Effector memory CD8-positive, alpha-beta T cell (primary cell): ENCODE results near the gene FBXO45.
A peak's percentile ranks its signal among the peaks of the same experiment; 100 is the strongest.
"Not testable (repeated sequence)": the region's sequence is repeated elsewhere in the genome, so short reads cannot be mapped to it uniquely, and the experiment has no call there.

ENCODE experiments used
- ATAC-seq: fragments of 150-1000 bp; cut with Tn5 transposase; replicated peaks from 2 replicates; pipeline ENCODE4 v1.10.0; 2021; ENCODE audit warnings: mild to moderate bottlenecking, moderate library complexity
- DNase-seq, 3 experiments: peaks; one replicate each; pipeline ENCODE4 v3.0.0; 2021
- H3K27ac Mint-ChIP-seq, 2 donors: one replicate each; pipeline ENCODE4 v1.8.0; 2022; ENCODE audit warnings: mild to moderate bottlenecking in 2 of 2, mixed read lengths in 2 of 2, moderate library complexity in 2 of 2
- H3K27me3 Mint-ChIP-seq, 2 donors: one replicate each; pipeline ENCODE4 v1.8.0; 2022; ENCODE audit warnings: mixed read lengths in 2 of 2
- H3K36me3 Mint-ChIP-seq: one replicate; pipeline ENCODE4 v1.8.0; 2022; ENCODE audit warnings: mild to moderate bottlenecking, moderate library complexity, mixed read lengths; ENCODE audit not compliant: insufficient read depth
- H3K4me1 Mint-ChIP-seq, 2 donors: one replicate each; pipeline ENCODE4 v1.8.0; 2022; ENCODE audit warnings: low read depth in 2 of 2, mixed read lengths in 2 of 2
- H3K4me3 Mint-ChIP-seq, 2 donors: one replicate each; pipeline ENCODE4 v1.8.0; 2022; ENCODE audit warnings: mild to moderate bottlenecking in 2 of 2, mixed read lengths in 2 of 2, moderate library complexity in 2 of 2
- H3K9me3 Mint-ChIP-seq, 2 donors: one replicate each; pipeline ENCODE4 v1.8.0; 2022; ENCODE audit warnings: mixed read lengths in 2 of 2

Gene FBXO45

GRCh38 chr3:196544491-196544992 is 23.9 kb upstream of the FBXO45 start:
- DNase-seq (no peak), ATAC-seq (no peak)
- H3K4me3 Mint-ChIP-seq, result no peak overlapping the region
- H3K27me3 Mint-ChIP-seq, result peaks cover 0 to 20% of the 10 kb centered on the region in 2 donors
- H3K36me3 Mint-ChIP-seq, result no peaks in the 10 kb centered on the region
- H3K9me3 Mint-ChIP-seq, result no peaks in the 10 kb centered on the region
- no peaks in the 10 kb centered on the region for H3K4me1 Mint-ChIP-seq
- H3K27ac Mint-ChIP-seq, result no peak overlapping the region

DNA sequence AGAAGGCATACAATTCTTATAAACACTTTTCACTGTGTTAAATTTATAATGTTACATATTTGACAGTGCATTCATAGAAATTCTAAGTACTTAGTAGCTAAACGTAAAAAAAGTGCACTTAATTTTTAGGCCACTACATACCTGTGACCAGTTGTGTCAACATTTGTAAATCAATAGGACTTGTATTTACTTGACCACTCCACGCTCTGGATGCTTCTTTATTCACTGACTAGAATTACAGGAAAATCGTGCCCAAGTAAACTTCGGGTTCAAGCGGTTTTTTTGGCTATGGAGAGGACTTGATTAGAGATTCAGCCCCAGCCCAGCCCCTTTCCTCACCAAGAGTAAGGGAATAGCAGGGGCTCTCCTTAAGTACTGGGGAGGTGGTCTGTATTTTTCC is 21.9 kb upstream of the FBXO45 start:
- DNase-seq, result no peak
- Mint-ChIP-seq H3K36me3 (peaks cover 3% of the 10 kb centered on the region), H3K9me3 (no peaks in the 10 kb centered on the region), H3K4me3 (no peak overlapping the region), H3K27me3 (peaks cover 0 to 20% of the 10 kb centered on the region in 2 donors), H3K27ac (no peak overlapping the region), H3K4me1 (no peaks in the 10 kb centered on the region)
- ATAC-seq, result no peak

GRCh38 chr3:196547067-196547466 is 21.4 kb upstream of the FBXO45 start:
- peaks cover 3% of the 10 kb centered on the region for H3K36me3 Mint-ChIP-seq
- DNase-seq, result no peak
- no peaks in the 10 kb centered on the region for H3K4me1 Mint-ChIP-seq
- H3K27ac Mint-ChIP-seq, result no peak overlapping the region
- ATAC-seq, result no peak
- peaks cover 0 to 20% of the 10 kb centered on the region in 2 donors for H3K27me3 Mint-ChIP-seq
- no peaks in the 10 kb centered on the region for H3K9me3 Mint-ChIP-seq
- H3K4me3 Mint-ChIP-seq, result no peak overlapping the region

DNA sequence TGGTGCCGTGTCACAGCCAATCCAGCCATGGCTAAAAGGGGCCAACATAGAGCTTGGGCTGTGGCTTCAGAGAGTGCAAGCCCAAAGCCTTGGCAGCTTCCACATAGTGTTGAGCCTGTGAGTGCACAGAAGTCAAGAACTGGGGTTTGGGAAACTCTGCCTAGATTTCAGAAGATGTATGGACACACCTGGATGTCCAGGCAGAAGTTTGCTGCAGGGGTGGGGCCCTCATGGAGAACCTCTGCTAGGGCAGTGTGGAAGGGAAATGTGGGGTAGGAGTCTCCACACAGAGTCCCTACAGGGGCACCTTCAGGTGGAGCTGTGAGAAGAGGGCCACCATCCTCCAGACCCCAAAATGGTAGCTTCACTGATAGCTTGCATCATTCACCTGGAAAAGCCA is 19.1 kb upstream of the FBXO45 start:
- not testable (repeated sequence) for ATAC-seq, H3K4me3 Mint-ChIP-seq, H3K27ac Mint-ChIP-seq, DNase-seq, H3K36me3 Mint-ChIP-seq, H3K9me3 Mint-ChIP-seq, H3K4me1 Mint-ChIP-seq
- H3K27me3 Mint-ChIP-seq, result peaks cover 0 to 14% of the 10 kb centered on the region in 2 donors

- H3K9me3 Mint-ChIP-seq, ATAC-seq, DNase-seq, H3K4me1 Mint-ChIP-seq, H3K27ac Mint-ChIP-seq, H3K4me3 Mint-ChIP-seq, H3K27me3 Mint-ChIP-seq, H3K36me3 Mint-ChIP-seq: not testable (repeated sequence)
Observed at GRCh38 chr3:196550172-196550571, 18.3 kb upstream of the FBXO45 start.

DNA sequence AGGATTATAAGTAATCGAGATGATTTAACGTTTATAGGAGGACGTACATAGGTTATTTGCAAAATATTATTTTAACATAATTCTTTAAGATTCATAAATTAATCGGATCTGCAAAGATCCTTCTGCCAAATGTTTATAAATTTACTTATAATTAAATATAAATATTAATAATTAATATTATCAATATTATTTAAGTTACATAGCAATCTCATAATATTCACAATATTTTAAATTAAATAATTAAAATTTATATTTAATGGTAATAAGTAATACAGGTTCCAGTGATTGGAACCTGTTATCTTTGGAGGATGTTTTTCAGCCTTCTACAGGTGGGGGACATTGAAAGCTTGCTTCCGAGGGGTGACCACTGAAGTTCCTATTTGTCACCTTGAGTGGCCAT is 16.2 kb upstream of the FBXO45 start:
- H3K4me3 Mint-ChIP-seq, result no peak overlapping the region
- H3K9me3 Mint-ChIP-seq, result no peaks in the 10 kb centered on the region
- no peak overlapping the region for H3K27ac Mint-ChIP-seq
- ATAC-seq (no peak), DNase-seq (no peak)
- peaks cover 16% of the 10 kb centered on the region for H3K36me3 Mint-ChIP-seq
- peaks cover 0 to 5% of the 10 kb centered on the region in 2 donors for H3K27me3 Mint-ChIP-seq
- H3K4me1 Mint-ChIP-seq, result peaks cover 0 to 2% of the 10 kb centered on the region in 2 donors

DNA sequence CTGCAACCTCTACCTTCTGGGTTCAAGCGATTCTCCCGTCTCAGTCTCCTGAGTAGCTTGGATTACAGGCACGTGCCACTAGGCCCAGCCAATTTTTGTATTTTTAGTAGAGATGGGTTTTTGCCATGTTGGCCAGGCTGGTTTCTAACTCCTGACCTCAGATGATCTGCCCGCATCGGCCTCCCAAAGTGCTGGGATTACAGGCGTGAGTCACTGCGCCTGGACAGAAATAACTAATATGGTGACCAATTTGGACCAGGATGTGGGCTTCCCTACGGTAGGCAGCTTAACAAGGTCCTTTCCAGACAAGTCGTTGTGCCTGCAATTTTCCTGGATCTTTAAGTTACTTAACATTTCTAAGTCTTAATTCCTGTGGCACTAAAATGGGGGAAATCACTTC is 14.9 kb upstream of the FBXO45 start:
- no peak for DNase-seq
- no peak overlapping the region for H3K4me3 Mint-ChIP-seq
- H3K27me3 Mint-ChIP-seq, result no peaks in the 10 kb centered on the region
- H3K9me3 Mint-ChIP-seq, result no peaks in the 10 kb centered on the region
- H3K36me3 Mint-ChIP-seq, result peaks cover 19% of the 10 kb centered on the region
- ATAC-seq, result no peak
- no peak overlapping the region for H3K27ac Mint-ChIP-seq
- H3K4me1 Mint-ChIP-seq, result peaks cover 0 to 2% of the 10 kb centered on the region in 2 donors

- no peaks in the 10 kb centered on the region for H3K9me3 Mint-ChIP-seq
- no peak overlapping the region for H3K27ac Mint-ChIP-seq
- ATAC-seq, result no peak
- DNase-seq, result no peak
- no peak overlapping the region for H3K4me3 Mint-ChIP-seq
- H3K27me3 Mint-ChIP-seq, result no peaks in the 10 kb centered on the region
- H3K36me3 Mint-ChIP-seq, result peaks cover 19% of the 10 kb centered on the region
- H3K4me1 Mint-ChIP-seq, result peaks cover 0 to 2% of the 10 kb centered on the region in 2 donors
Observed at GRCh38 chr3:196554205-196554604, 14.3 kb upstream of the FBXO45 start.

DNA sequence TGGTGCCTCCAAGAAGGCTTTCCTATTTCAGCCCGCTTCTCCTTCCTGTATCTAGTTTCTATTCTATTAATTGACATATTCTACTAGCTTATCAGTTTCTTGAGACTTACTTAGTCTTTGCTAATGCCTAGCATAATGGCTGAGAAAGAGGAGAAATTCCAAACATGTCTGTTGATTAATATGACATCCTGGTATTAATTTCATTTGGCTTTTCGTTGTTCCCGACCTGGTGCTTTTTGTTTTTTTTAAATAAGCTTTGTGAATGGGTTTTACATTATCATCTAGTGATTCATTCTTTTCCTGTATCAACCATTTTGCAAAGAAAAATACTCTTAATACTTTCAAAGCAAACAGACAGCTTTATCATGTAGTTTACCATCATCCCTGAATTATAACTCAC is 13.2 kb upstream of the FBXO45 start:
- Mint-ChIP-seq H3K27me3 (no peaks in the 10 kb centered on the region), H3K36me3 (peaks cover 20% of the 10 kb centered on the region), H3K4me3 (no peak overlapping the region), H3K27ac (peak overlapping the region in 1 of 2 donors; percentile 17), H3K4me1 (peaks cover 0 to 4% of the 10 kb centered on the region in 2 donors), H3K9me3 (no peaks in the 10 kb centered on the region)
- DNase-seq (no peak), ATAC-seq (no peak)

GRCh38 chr3:196557236-196557635 is 11.2 kb upstream of the FBXO45 start:
- no peak overlapping the region for H3K27ac Mint-ChIP-seq
- ATAC-seq (no peak), DNase-seq (no peak)
- no peak overlapping the region for H3K4me3 Mint-ChIP-seq
- no peaks in the 10 kb centered on the region for H3K9me3 Mint-ChIP-seq
- peaks cover 0 to 6% of the 10 kb centered on the region in 2 donors for H3K4me1 Mint-ChIP-seq
- H3K36me3 Mint-ChIP-seq, result peaks cover 26% of the 10 kb centered on the region
- H3K27me3 Mint-ChIP-seq, result no peaks in the 10 kb centered on the region

DNA sequence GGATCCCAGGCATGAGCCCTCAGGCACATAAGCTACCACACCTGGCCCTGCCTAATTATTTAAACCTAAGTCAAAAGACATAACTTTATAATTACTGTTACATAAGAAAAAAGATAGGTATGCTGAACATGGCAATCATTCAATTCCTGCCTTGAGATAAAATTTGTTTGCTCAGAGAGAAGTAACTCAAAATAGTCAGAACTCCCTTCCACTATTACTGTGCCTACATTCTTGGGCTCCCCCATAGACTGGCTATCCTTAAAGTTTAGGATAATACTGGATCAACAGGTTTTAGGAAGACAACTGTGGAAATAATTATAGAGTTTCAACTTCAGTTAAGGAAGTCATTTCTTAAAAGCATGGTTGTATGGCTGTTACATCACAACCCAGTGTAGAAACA is 10.0 kb upstream of the FBXO45 start:
- DNase-seq (no peak), ATAC-seq (no peak)
- H3K9me3 Mint-ChIP-seq, result no peaks in the 10 kb centered on the region
- H3K4me1 Mint-ChIP-seq, result peaks cover under 1 to 9% of the 10 kb centered on the region in 2 donors
- no peak overlapping the region for H3K27ac Mint-ChIP-seq
- H3K4me3 Mint-ChIP-seq, result no peak overlapping the region
- H3K36me3 Mint-ChIP-seq, result peaks cover 26% of the 10 kb centered on the region
- no peaks in the 10 kb centered on the region for H3K27me3 Mint-ChIP-seq

DNA sequence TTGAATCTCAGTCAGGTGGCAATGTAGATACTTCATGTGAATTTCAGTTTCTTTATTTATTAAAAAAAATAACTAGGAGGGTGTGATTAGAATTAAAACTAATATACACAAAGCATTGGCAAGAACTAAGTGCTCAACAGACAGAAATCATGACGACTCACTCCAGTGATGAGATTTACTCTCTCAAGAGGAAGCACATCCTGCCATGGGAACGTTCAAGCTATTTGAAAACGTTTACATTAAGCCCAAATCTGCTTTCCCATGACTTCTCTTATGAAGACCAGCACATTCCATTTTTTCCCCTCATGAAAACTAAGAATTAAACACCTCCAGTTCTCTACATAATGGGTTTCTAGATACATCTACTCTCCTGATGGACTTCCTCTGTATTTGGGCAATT is 8.6 kb upstream of the FBXO45 start:
- ATAC-seq, result no peak
- Mint-ChIP-seq H3K4me3 (no peak overlapping the region), H3K27ac (peak overlapping the region in 1 of 2 donors; percentile 10), H3K36me3 (peaks cover 23% of the 10 kb centered on the region), H3K27me3 (no peaks in the 10 kb centered on the region), H3K4me1 (peaks cover 5 to 15% of the 10 kb centered on the region in 2 donors), H3K9me3 (no peaks in the 10 kb centered on the region)
- DNase-seq, result no peak

DNA sequence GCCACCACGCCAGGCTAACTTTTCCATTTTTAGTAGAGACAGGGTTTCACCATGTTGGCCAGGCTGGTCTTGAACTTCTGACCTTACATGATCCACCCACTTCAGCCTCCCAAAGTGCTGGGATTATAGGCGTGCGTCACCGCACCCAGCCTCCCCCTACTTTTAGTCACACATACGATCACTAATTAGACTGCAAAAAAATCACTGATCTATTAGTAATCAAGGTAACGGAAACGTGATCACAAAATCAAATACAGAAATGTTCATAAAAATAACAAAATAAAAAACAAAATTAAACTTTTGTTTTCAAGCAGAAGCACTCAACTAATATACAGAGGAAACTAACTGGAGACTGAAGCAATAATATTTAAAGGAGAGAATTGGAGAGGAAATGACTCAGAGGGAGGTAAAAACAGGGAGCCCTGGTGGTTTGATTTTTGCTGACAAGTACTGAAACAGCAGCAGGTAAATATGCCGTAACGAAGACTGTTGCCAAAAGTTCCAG is 4.7 kb upstream of the FBXO45 start:
- Mint-ChIP-seq H3K4me3 (peak overlapping the region in 1 of 2 donors; percentile 76), H3K27ac (peak overlapping the region in 1 of 2 donors; percentile 87), H3K9me3 (no peaks in the 10 kb centered on the region), H3K27me3 (no peaks in the 10 kb centered on the region), H3K4me1 (peaks cover 15 to 20% of the 10 kb centered on the region in 2 donors), H3K36me3 (peaks cover 17% of the 10 kb centered on the region)
- ATAC-seq, result no peak
- DNase-seq, result no peak

DNA sequence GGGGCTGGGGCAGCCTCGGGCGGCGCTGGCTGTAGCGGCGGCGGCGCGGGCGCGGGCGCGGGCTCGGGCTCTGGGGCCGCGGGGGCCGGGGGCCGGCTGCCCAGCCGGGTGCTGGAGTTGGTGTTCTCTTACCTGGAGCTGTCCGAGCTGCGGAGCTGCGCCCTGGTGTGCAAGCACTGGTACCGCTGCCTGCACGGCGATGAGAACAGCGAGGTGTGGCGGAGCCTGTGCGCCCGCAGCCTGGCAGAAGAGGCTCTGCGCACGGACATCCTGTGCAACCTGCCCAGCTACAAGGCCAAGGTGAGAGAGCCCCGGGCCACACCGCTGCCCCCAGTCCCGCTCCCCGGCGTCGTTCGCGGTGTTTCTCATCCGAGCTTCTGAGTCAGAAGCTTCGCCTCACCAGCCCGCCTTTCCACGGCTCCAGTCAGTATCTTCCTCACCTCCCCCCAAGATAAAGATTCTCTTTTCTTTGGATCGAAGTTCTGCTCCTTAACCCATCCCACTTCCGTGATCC is 600 bp downstream of the FBXO45 start:
- peaks cover 13% of the 10 kb centered on the region for H3K36me3 Mint-ChIP-seq
- H3K27me3 Mint-ChIP-seq, result no peaks in the 10 kb centered on the region
- ATAC-seq (peak; percentile 57), DNase-seq (peak; percentile 40 to 52 (median 44))
- peak overlapping the region; percentile 23 to 95 for H3K27ac Mint-ChIP-seq
- H3K4me1 Mint-ChIP-seq, result peaks cover 17 to 24% of the 10 kb centered on the region in 2 donors
- peak overlapping the region; percentile 69 to 86 for H3K4me3 Mint-ChIP-seq
- no peaks in the 10 kb centered on the region for H3K9me3 Mint-ChIP-seq
